Measurements from ENCODE around the gene MRTO4. TPM values are rescaled to one million over a fixed set of nuclear protein-coding genes. Genes with fewer than 3 reads are reported as not detected.
A peak's percentile ranks its signal among the peaks of the same experiment; 100 is the strongest.
"Not testable (repeated sequence)": the region's sequence is repeated elsewhere in the genome, so short reads cannot be mapped to it uniquely, and the experiment has no call there.

The MRTO4 gene
- total RNA-seq, 1 donor from 2014 or later: 32.0 TPM

- Mint-ChIP-seq H3K4me1 (no peaks in the 10 kb centered on the region), H3K4me3 (peak overlapping the region; percentile 58), H3K9me3 (peaks cover 12% of the 10 kb centered on the region), H3K27me3 (ENCODE audit: low read depth) (peaks cover 27% of the 10 kb centered on the region), H3K27ac (no peak overlapping the region), H3K36me3 (peaks cover 23% of the 10 kb centered on the region)
- DNase-seq (ENCODE audit: low spot score in 2 of 2, unreplicated experiment in 2 of 2): no peak
- no peak for TF ChIP-seq CTCF (IDR thresholded peaks at IDR 0.05; ENCODE audit: unreplicated experiment)
Measured at GRCh38 chr1:19287436-19288185, 36.0 kb downstream of the MRTO4 start.

DNA sequence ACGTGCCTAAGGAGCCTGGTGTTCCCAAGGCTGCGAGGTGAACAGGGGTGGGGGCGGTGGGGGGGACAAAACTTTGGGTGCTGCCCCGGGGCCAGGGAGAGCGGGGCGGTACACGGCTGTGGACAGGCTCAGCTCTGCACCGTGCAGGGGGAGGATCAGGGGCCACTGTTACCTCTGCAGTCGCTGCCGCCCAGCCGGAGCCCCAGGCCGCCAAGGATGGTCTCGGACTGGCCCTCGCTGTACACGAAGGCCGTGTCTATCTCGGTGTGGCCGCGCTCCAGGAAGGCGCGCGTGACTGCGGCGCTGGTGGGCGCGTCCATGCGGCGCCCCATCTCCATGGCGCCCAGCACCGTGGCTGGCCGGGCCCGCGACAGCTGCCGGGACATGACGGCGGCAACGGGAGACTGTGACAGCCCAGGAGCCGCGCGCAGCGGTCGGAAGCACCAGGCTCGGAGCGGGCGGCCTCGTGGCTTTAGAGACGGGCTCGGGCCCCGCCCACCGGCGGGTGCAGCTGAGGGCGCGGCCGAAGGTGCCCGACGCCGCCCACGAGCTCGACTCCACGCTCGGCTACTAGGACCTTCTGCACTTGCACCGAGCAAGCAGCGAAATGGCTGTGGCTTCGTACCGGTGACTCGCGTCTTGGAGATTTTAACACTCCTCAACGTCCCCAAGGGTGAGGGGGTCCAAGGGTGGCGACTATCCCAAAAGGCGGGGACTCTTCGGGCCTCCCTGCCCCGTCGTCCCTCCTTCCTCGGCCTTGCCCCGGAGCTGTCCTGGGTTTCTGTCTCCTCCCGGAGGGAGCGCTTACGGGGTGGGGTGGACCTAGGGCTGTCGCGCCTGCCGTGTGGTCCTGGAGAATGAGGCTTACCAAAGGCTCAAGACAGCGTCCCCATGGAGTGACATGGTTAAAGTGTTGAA is 37.0 kb downstream of the MRTO4 start, which contains the start of gene AKR7A3:
AKR7A3 (minus strand) TSS at position 447 of the 918 bp plus-strand sequence; CDS start at position 386, 61 bp downstream.
- not testable (repeated sequence) for H3K27ac Mint-ChIP-seq; H3K4me1 Mint-ChIP-seq; DNase-seq (ENCODE audit: low spot score in 2 of 2, unreplicated experiment in 2 of 2)
- Mint-ChIP-seq H3K36me3 (peaks cover 26% of the 10 kb centered on the region), H3K9me3 (peaks cover 17% of the 10 kb centered on the region), H3K27me3 (ENCODE audit: low read depth) (peaks cover 27% of the 10 kb centered on the region), H3K4me3 (peak within 1 kb of the TSS; percentile 58)

GRCh38 chr1:19289244-19289643 is 37.6 kb downstream of the MRTO4 start:
- TF ChIP-seq CTCF (IDR thresholded peaks at IDR 0.05; ENCODE audit: unreplicated experiment): no peak
- H3K4me1 Mint-ChIP-seq: no peaks in the 10 kb centered on the region
- H3K36me3 Mint-ChIP-seq: peaks cover 27% of the 10 kb centered on the region
- peaks cover 19% of the 10 kb centered on the region for H3K9me3 Mint-ChIP-seq
- peak overlapping the region; percentile 38 for H3K4me3 Mint-ChIP-seq
- no peak for DNase-seq (ENCODE audit: low spot score in 2 of 2, unreplicated experiment in 2 of 2)
- H3K27me3 Mint-ChIP-seq (ENCODE audit: low read depth): peaks cover 27% of the 10 kb centered on the region
- no peak overlapping the region for H3K27ac Mint-ChIP-seq

DNA sequence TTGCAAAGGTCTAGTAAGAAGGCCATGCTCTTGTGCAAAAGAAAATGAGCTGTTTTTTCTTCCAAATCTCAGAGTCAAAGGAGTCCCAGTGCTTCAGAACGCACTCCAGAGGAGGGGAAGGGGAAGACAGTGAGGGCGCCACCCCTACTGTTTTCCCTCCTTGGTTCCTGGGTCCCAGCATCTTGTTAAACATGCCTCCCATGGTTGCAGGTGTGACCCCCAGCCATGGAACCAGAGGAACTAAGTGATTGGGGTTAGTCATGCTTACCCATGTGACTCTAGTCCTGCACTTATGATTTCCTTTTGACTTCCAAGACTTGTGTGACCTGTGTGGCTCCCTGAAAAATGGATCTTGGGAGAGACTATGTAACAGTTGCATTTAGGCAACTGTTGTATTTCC is 43.0 kb downstream of the MRTO4 start:
- no peak for DNase-seq (ENCODE audit: low spot score in 2 of 2, unreplicated experiment in 2 of 2)
- peaks cover 41% of the 10 kb centered on the region for H3K9me3 Mint-ChIP-seq
- peaks cover 54% of the 10 kb centered on the region for H3K36me3 Mint-ChIP-seq
- H3K27ac Mint-ChIP-seq: no peak overlapping the region
- no peak for TF ChIP-seq CTCF (IDR thresholded peaks at IDR 0.05; ENCODE audit: unreplicated experiment)
- H3K27me3 Mint-ChIP-seq (ENCODE audit: low read depth): peaks cover 6% of the 10 kb centered on the region
- no peaks in the 10 kb centered on the region for H3K4me1 Mint-ChIP-seq
- H3K4me3 Mint-ChIP-seq: no peak overlapping the region

GRCh38 chr1:19300211-19300610 is 48.6 kb downstream of the MRTO4 start:
- no peak overlapping the region for H3K27ac Mint-ChIP-seq
- H3K27me3 Mint-ChIP-seq (ENCODE audit: low read depth): no peaks in the 10 kb centered on the region
- H3K36me3 Mint-ChIP-seq: peaks cover 56% of the 10 kb centered on the region
- TF ChIP-seq CTCF (IDR thresholded peaks at IDR 0.05; ENCODE audit: unreplicated experiment): no peak
- peaks cover 23% of the 10 kb centered on the region for H3K9me3 Mint-ChIP-seq
- no peak for DNase-seq (ENCODE audit: low spot score in 2 of 2, unreplicated experiment in 2 of 2)
- no peak overlapping the region for H3K4me3 Mint-ChIP-seq
- no peaks in the 10 kb centered on the region for H3K4me1 Mint-ChIP-seq

GRCh38 chr1:19304081-19304480 is 52.5 kb downstream of the MRTO4 start:
- not testable (repeated sequence) for DNase-seq (ENCODE audit: low spot score in 2 of 2, unreplicated experiment in 2 of 2); H3K27ac Mint-ChIP-seq; H3K4me1 Mint-ChIP-seq; H3K27me3 Mint-ChIP-seq (ENCODE audit: low read depth); H3K9me3 Mint-ChIP-seq; H3K4me3 Mint-ChIP-seq
- peaks cover 51% of the 10 kb centered on the region for H3K36me3 Mint-ChIP-seq
